BE2C (cell line): ENCODE measurements around the gene STK32A.

Experiments used
- DNase-seq: peaks from one replicate; pipeline ENCODE4 v3.0.0-alpha.2; 2020
- H3K27me3 ChIP-seq: fragments of 250-450 bp; sonication (Bioruptor Pico); 2 replicates; pipeline ENCODE4 v1.5.1; 2020; ENCODE audit warnings: mild to moderate bottlenecking
- H3K36me3 ChIP-seq: fragments of 250-450 bp; sonication (Bioruptor Pico); 2 replicates; pipeline ENCODE4 v1.5.1; 2020; ENCODE audit warnings: mild to moderate bottlenecking
- H3K4me1 ChIP-seq: fragments of 250-450 bp; sonication (Bioruptor Pico); 2 replicates; pipeline ENCODE4 v1.5.1; 2020
- H3K4me3 ChIP-seq: 2 replicates; pipeline ENCODE4 v1.5.1; 2011; ENCODE audit warnings: low read depth, low read length
- H3K9me3 ChIP-seq: fragments of 250-450 bp; sonication (Bioruptor Pico); 2 replicates; pipeline ENCODE4 v1.5.1; 2020
- TF ChIP-seq, protein P1 (sequence below): IDR thresholded peaks from 2 replicates; pipeline ENCODE4 v1.5.1; 2012; ENCODE audit warnings: mild to moderate bottlenecking, low read depth, low read length

STK32A gene

GRCh38 chr5:147372191-147372590, 137.4 kb downstream of the STK32A start:
- TF ChIP-seq, protein P1, sequence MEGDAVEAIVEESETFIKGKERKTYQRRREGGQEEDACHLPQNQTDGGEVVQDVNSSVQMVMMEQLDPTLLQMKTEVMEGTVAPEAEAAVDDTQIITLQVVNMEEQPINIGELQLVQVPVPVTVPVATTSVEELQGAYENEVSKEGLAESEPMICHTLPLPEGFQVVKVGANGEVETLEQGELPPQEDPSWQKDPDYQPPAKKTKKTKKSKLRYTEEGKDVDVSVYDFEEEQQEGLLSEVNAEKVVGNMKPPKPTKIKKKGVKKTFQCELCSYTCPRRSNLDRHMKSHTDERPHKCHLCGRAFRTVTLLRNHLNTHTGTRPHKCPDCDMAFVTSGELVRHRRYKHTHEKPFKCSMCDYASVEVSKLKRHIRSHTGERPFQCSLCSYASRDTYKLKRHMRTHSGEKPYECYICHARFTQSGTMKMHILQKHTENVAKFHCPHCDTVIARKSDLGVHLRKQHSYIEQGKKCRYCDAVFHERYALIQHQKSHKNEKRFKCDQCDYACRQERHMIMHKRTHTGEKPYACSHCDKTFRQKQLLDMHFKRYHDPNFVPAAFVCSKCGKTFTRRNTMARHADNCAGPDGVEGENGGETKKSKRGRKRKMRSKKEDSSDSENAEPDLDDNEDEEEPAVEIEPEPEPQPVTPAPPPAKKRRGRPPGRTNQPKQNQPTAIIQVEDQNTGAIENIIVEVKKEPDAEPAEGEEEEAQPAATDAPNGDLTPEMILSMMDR, result no peak
- H3K9me3 ChIP-seq, result 0 out of 2 replicates have a peak, but pooled peaks cover 2% of the 10 kb centered on the region
- H3K27me3 ChIP-seq, result no peaks in the 10 kb centered on the region
- no peaks in the 10 kb centered on the region for H3K36me3 ChIP-seq
- no peak for DNase-seq
- no peaks in the 10 kb centered on the region for H3K4me1 ChIP-seq
- no peak overlapping the region for H3K4me3 ChIP-seq

- 0 out of 2 replicates have a peak, but pooled peaks cover 2% of the 10 kb centered on the region for H3K9me3 ChIP-seq
- H3K36me3 ChIP-seq, result no peaks in the 10 kb centered on the region
- no peaks in the 10 kb centered on the region for H3K27me3 ChIP-seq
- no peak for DNase-seq
- no peak overlapping the region for H3K4me3 ChIP-seq
- no peaks in the 10 kb centered on the region for H3K4me1 ChIP-seq
- TF ChIP-seq, protein P1, result no peak
Measured at GRCh38 chr5:147373328-147373727, 138.5 kb downstream of the STK32A start.

DNA sequence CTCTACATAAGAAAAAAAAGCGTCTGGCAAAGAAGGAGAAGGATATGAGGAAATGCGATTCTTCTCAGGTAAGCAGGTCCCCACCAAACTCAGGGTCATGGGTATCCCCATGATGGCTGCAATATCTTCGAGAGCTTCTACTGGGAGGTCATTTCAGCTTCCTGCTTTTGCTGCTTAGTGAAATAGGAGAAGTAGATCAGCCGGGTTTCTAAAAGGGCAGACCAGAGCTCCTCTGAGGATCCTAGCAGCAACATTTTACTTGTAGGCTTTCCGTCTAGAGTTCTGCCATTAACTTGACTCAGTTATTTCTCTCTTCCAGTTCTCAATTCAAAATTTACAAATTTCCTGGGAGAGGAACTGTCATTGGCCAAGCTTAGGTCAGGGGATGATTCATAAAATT, 140.3 kb downstream of the STK32A start:
- Histone ChIP-seq H3K4me1 (no peaks in the 10 kb centered on the region), H3K36me3 (no peaks in the 10 kb centered on the region), H3K9me3 (0 out of 2 replicates have a peak, but pooled peaks cover 2% of the 10 kb centered on the region), H3K4me3 (no peak overlapping the region), H3K27me3 (no peaks in the 10 kb centered on the region)
- no peak for DNase-seq
- TF ChIP-seq, protein P1, result no peak

DNA sequence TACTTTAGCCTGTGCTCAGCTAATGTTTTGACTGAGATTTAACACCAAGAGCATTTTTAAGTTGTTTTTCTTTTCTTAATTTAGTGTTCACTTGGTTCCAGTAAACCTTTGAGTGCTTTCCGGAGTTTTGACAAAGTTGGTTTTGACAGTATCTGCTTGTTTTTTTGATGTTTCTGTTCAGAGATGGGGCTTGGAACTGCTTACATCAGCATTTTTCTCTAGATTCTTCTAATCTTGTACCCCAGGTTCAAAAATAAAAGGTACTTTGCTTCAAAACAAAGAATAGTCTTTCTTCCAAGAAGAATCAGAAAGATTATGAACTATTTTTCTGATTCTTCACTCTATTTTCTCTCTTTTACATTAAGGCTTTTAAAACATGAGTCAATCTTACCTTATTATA, 142.9 kb downstream of the STK32A start:
- peaks cover 3% of the 10 kb centered on the region for H3K4me1 ChIP-seq
- H3K4me3 ChIP-seq, result no peak overlapping the region
- TF ChIP-seq, protein P1, result no peak

DNA sequence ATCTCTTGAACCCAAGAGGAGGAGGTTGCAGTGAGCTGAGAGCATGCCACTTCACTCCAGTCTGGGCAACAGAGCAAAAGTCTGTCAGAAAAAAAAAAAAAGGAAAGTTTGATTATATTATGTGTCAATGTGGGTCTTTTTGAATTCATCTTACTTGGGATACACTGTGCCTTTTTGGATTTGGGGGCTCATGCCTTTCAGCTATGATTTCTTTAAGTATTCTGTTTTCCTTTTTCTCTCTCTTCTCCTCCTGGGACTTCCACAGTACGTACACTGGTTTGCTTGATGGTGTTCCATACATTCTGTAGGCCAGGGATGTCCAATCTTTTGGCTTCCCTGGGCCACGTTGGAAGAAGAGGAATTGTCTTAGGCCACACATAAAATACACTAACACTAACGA, 146.7 kb downstream of the STK32A start:
- no peaks in the 10 kb centered on the region for H3K36me3 ChIP-seq
- TF ChIP-seq, protein P1, result no peak
- 0 out of 2 replicates have a peak, but pooled peaks cover 1% of the 10 kb centered on the region for H3K9me3 ChIP-seq
- no peak overlapping the region for H3K4me3 ChIP-seq
- no peaks in the 10 kb centered on the region for H3K27me3 ChIP-seq
- H3K4me1 ChIP-seq, result peaks cover 37% of the 10 kb centered on the region
- DNase-seq, result no peak

More for the DNA sequence above, 142.9 kb downstream of the STK32A start:
- Histone ChIP-seq H3K36me3 (no peaks in the 10 kb centered on the region), H3K27me3 (no peaks in the 10 kb centered on the region), H3K9me3 (0 out of 2 replicates have a peak, but pooled peaks cover 2% of the 10 kb centered on the region)
- no peak for DNase-seq

- no peak for DNase-seq
- TF ChIP-seq, protein P1, result no peak
- no peak overlapping the region for H3K4me3 ChIP-seq
Measured at GRCh38 chr5:147382776-147383175, 147.9 kb downstream of the STK32A start.

More at GRCh38 chr5:147382776-147383175, 147.9 kb downstream of the STK32A start:
- Histone ChIP-seq H3K36me3 (no peaks in the 10 kb centered on the region), H3K27me3 (no peaks in the 10 kb centered on the region), H3K9me3 (no peaks in the 10 kb centered on the region), H3K4me1 (peaks cover 45% of the 10 kb centered on the region)
